ENCODE data around the gene METTL18. TPM values are rescaled to one million over a fixed set of nuclear protein-coding genes. Genes with fewer than 3 reads are reported as not detected.

Gene METTL18
- polyA plus RNA-seq, 1 experiment = 7.1 TPM

GRCh38 chr1:169779970-169780369 lies 14.7 kb downstream of the METTL18 start:
- Histone ChIP-seq H3K27ac (ENCODE audit: low read depth, low read length) (no peak overlapping the region), H3K27me3 (ENCODE audit: control insufficient read depth, insufficient read depth, low read length) (peaks cover 17% of the 10 kb centered on the region), H3K9me3 (ENCODE audit: control insufficient read depth, insufficient read depth, low read length) (no peaks in the 10 kb centered on the region; the same call in 1 of the 2 replicates), H3K4me3 (ENCODE audit: low read depth, low read length) (no peak overlapping the region)
- CTCF ChIA-PET = no interaction called here
- peak; percentile 15 for DNase-seq (ENCODE audit: low read depth, low spot score)
- POLR2A ChIA-PET = no interaction called here
- TF ChIP-seq, protein P1, sequence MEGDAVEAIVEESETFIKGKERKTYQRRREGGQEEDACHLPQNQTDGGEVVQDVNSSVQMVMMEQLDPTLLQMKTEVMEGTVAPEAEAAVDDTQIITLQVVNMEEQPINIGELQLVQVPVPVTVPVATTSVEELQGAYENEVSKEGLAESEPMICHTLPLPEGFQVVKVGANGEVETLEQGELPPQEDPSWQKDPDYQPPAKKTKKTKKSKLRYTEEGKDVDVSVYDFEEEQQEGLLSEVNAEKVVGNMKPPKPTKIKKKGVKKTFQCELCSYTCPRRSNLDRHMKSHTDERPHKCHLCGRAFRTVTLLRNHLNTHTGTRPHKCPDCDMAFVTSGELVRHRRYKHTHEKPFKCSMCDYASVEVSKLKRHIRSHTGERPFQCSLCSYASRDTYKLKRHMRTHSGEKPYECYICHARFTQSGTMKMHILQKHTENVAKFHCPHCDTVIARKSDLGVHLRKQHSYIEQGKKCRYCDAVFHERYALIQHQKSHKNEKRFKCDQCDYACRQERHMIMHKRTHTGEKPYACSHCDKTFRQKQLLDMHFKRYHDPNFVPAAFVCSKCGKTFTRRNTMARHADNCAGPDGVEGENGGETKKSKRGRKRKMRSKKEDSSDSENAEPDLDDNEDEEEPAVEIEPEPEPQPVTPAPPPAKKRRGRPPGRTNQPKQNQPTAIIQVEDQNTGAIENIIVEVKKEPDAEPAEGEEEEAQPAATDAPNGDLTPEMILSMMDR (IDR thresholded peaks at IDR 0.05; ENCODE audit: low read depth, low read length) = no peak

DNA sequence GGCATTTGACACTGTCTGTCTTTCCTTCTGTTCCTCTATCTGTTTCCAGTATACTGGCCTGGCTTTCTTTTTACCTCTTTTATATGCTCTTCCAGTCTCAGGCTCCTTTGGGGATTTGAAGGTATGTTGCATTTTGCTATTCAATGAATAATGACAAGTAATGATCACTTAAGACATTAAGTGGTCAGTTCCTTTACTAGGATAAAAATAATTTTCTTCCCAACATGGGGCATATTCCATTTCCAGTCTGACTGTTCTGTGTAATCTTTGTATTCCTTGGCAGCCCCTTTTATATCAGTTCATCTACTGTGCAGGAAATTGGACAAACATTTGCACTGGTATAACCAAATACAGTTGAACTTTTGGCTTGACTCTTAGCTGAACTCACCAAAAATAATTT lies 15.6 kb downstream of the METTL18 start:
- ChIA-PET CTCF (no interaction called here), POLR2A (no interaction called here)
- TF ChIP-seq, protein P1 (IDR thresholded peaks at IDR 0.05; ENCODE audit: low read depth, low read length) = no peak
- Histone ChIP-seq H3K4me3 (ENCODE audit: low read depth, low read length) (no peak overlapping the region), H3K27me3 (ENCODE audit: control insufficient read depth, insufficient read depth, low read length) (peaks cover 13% of the 10 kb centered on the region), H3K27ac (ENCODE audit: low read depth, low read length) (no peak overlapping the region), H3K9me3 (ENCODE audit: control insufficient read depth, insufficient read depth, low read length) (no peaks in the 10 kb centered on the region)
- no peak for DNase-seq (ENCODE audit: low read depth, low spot score)

- Histone ChIP-seq H3K4me3 (ENCODE audit: low read depth, low read length) (no peak overlapping the region), H3K27ac (ENCODE audit: low read depth, low read length) (no peak overlapping the region), H3K9me3 (ENCODE audit: control insufficient read depth, insufficient read depth, low read length) (no peaks in the 10 kb centered on the region), H3K27me3 (ENCODE audit: control insufficient read depth, insufficient read depth, low read length) (peaks cover 13% of the 10 kb centered on the region)
- ChIA-PET POLR2A (no interaction called here), CTCF (no interaction called here)
- no peak for DNase-seq (ENCODE audit: low read depth, low spot score)
- TF ChIP-seq, protein P1 (IDR thresholded peaks at IDR 0.05; ENCODE audit: low read depth, low read length) = no peak
Observed at GRCh38 chr1:169776440-169776839, 18.3 kb downstream of the METTL18 start.

GRCh38 chr1:169768161-169768560 lies 26.5 kb downstream of the METTL18 start:
- Histone ChIP-seq H3K9me3 (ENCODE audit: control insufficient read depth, insufficient read depth, low read length) (no peaks in the 10 kb centered on the region), H3K27me3 (ENCODE audit: control insufficient read depth, insufficient read depth, low read length) (peaks cover 13% of the 10 kb centered on the region), H3K4me3 (ENCODE audit: low read depth, low read length) (no peak overlapping the region), H3K27ac (ENCODE audit: low read depth, low read length) (no peak overlapping the region)
- TF ChIP-seq, protein P1 (IDR thresholded peaks at IDR 0.05; ENCODE audit: low read depth, low read length) = no peak
- DNase-seq (ENCODE audit: low read depth, low spot score) = no peak
- ChIA-PET CTCF (no interaction called here), POLR2A (no interaction called here)

- CTCF ChIA-PET = no interaction called here
Observed at GRCh38 chr1:169765580-169766331, 29.0 kb downstream of the METTL18 start.

More at GRCh38 chr1:169765580-169766331, 29.0 kb downstream of the METTL18 start:
- H3K27me3 ChIP-seq (ENCODE audit: control insufficient read depth, insufficient read depth, low read length) = peaks cover 11% of the 10 kb centered on the region
- H3K4me3 ChIP-seq (ENCODE audit: low read depth, low read length) = no peak overlapping the region
- H3K9me3 ChIP-seq (ENCODE audit: control insufficient read depth, insufficient read depth, low read length) = no peaks in the 10 kb centered on the region
- no peak for DNase-seq (ENCODE audit: low read depth, low spot score)
- POLR2A ChIA-PET = no interaction called here
- TF ChIP-seq, protein P1 (IDR thresholded peaks at IDR 0.05; ENCODE audit: low read depth, low read length) = no peak
- no peak overlapping the region for H3K27ac ChIP-seq (ENCODE audit: low read depth, low read length)
